Spleen (tissue), 11 donors: ENCODE data around the gene DNAJC2. TPM values are rescaled to one million over a fixed set of nuclear protein-coding genes. Genes with fewer than 3 reads are reported as not detected.

Experiments used
- DNase-seq: peaks from one replicate; pipeline ENCODE4 v3.0.0-alpha.2; 2020
- H3K27ac ChIP-seq, 8 donors: fragments of 200-600 bp; sonication (generic) in 7 of 8; 1 replicate in 4 of 8; 2 replicates in 4 of 8; pipeline versions ENCODE4 v1.5.0 to v1.8.0; 2016 to 2021; ENCODE audit warnings: inconsistent platforms in 4 of 8, mild to moderate bottlenecking in 4 of 8, moderate library complexity in 1 of 8
- H3K27me3 ChIP-seq, 7 donors: fragments of 200-600 bp; sonication (generic) in 6 of 7; replicated peaks in 1 of 7; 1 replicate in 4 of 7; 2 replicates in 3 of 7; pipeline versions ENCODE4 v1.5.0 to v1.8.0; 2016 to 2021; ENCODE audit warnings: inconsistent platforms in 3 of 7, mild to moderate bottlenecking in 1 of 7
- H3K36me3 ChIP-seq, 6 donors: fragments of 200-600 bp; sonication (generic) in 5 of 6; 1 replicate in 4 of 6; 2 replicates in 2 of 6; pipeline versions ENCODE4 v1.5.0 to v1.8.0; 2016 to 2021; ENCODE audit warnings: inconsistent platforms in 2 of 6
- H3K4me1 ChIP-seq, 6 donors: fragments of 200-600 bp; sonication (generic) in 5 of 6; 1 replicate in 3 of 6; 2 replicates in 3 of 6; pipeline versions ENCODE4 v1.5.0 to v1.8.0; 2016 to 2021; ENCODE audit warnings: inconsistent platforms in 3 of 6
- H3K4me3 ChIP-seq, 8 donors: fragments of 200-600 bp; sonication (generic) in 7 of 8; 1 replicate in 4 of 8; 2 replicates in 4 of 8; pipeline versions ENCODE4 v1.5.0 to v1.8.0; 2016 to 2021; ENCODE audit warnings: inconsistent platforms in 4 of 8, mild to moderate bottlenecking in 4 of 8, moderate library complexity in 2 of 8
- H3K9me3 ChIP-seq, 8 donors: fragments of 200-600 bp; sonication (generic) in 7 of 8; 1 replicate in 4 of 8; 2 replicates in 4 of 8; pipeline versions ENCODE4 v1.5.0 to v1.8.0; 2016 to 2021; ENCODE audit warnings: inconsistent platforms in 4 of 8
- CTCF ChIP-seq, 11 experiments: fragments of 200-600 bp in 7 of 11; fragments of 450-650 bp in 4 of 11; sonication (generic) in 4 of 11; IDR thresholded peaks in 8 of 11; conservative IDR thresholded peaks in 3 of 11; 1 replicate in 7 of 11; 2 replicates in 4 of 11; pipeline versions ENCODE4 v1.4.0 to v1.8.0; 2016 to 2021; ENCODE audit warnings: antibody characterized with exemption in 11 of 11, inconsistent platforms in 4 of 11, mild to moderate bottlenecking in 1 of 11
- POLR2A ChIP-seq, 3 donors: fragments of 450-650 bp; IDR thresholded peaks; one replicate each; pipeline ENCODE4 v1.5.1; 2017; ENCODE audit warnings: antibody characterized with exemption in 3 of 3, mild to moderate bottlenecking in 1 of 3
- POLR2AphosphoS5 ChIP-seq, 3 donors: sonication (generic); formaldehyde crosslinking; IDR thresholded peaks; one replicate each; pipeline ENCODE4 v1.5.1; 2017; ENCODE audit warnings: antibody characterized with exemption in 3 of 3
- WGBS, 5 donors: extraction: QIAGEN DNeasy Blood & Tissue Kit in 3 of 5; methylation state at CpG; one replicate each; pipeline versions ENCODE4 v1.1.5 to v1.1.7; 2013 to 2018; 5-methylcytosine and 5-hydroxymethylcytosine counted together
- intact Hi-C: fragments of 100-400 bp; cut with DNase I; formaldehyde crosslinking; loops from one replicate; pipeline ENCODE4 v1.15.0; 2023; ENCODE audit warnings: low total_unique reads
- polyA plus RNA-seq, 3 donors: library from polyadenylated mRNA; stranded (reverse); fragments of 200-250 nt; gene quantifications; one replicate each; pipeline ENCODE4 v1.2.1, GENCODE V29; 2013
- total RNA-seq, 7 donors: library from RNA; depleted of rRNA in 3 of 7; stranded (reverse); fragments of >200 nt in 3 of 7; fragmentation: NEBNext Ultra II Directional in 4 of 7; extraction: Animal tissue kit (Norgen Biotek cat#: 25700) in 4 of 7; gene quantifications; one replicate each; pipeline versions ENCODE4 v1.1.0 to v1.2.1, GENCODE V29; 2016 to 2021
- donor health status: healthy with polysubstance abuse.
- donor health status: DM: no; HTN: no; CAD: no; lungs with moderate emphysema.
- donor health status: DM: no; HTN: no; CAD: no.
- donor health status: Bipolar disorder and iron deficiency.
- donor health status: healthy.
- donor health status: DM: no; HTN: no; CAD: no.
- donor health status: DM: yes; HTN: yes; CAD: no.

Gene DNAJC2
- total and polyA plus RNA-seq, 10 donors: 17.3 to 31.7 (median 24.6) TPM

GRCh38 chr7:103341466-103341865 lies 3.1 kb downstream of the DNAJC2 start:
- Histone ChIP-seq H3K4me3 (no peak overlapping the region), H3K4me1 (peaks cover 12 to 69% (median 52%) of the 10 kb centered on the region in 6 donors), H3K36me3 (peaks cover 0 to 60% (median 49%) of the 10 kb centered on the region in 6 donors), H3K9me3 (no peaks in the 10 kb centered on the region), H3K27ac (no peak overlapping the region), H3K27me3 (no peaks in the 10 kb centered on the region)
- TF ChIP-seq CTCF (IDR thresholded peaks at IDR 0.05 in 8 of 11, conservative IDR thresholded peaks at IDR 0.05 in 3 of 11): no peak
- TF ChIP-seq POLR2A (IDR thresholded peaks at IDR 0.05): no peak
- no peak for TF ChIP-seq POLR2AphosphoS5 (IDR thresholded peaks at IDR 0.05)
- 83 to 89% (median 85%) methylated on average over 2 of the region's 2 CpGs for WGBS, 5 donors
- intact Hi-C loops: no loop called here
- DNase-seq: no peak

- Histone ChIP-seq H3K27me3 (no peaks in the 10 kb centered on the region), H3K4me3 (no peak overlapping the region), H3K9me3 (no peaks in the 10 kb centered on the region), H3K4me1 (peaks cover 12 to 45% (median 37%) of the 10 kb centered on the region in 6 donors), H3K36me3 (peaks cover 4 to 86% (median 70%) of the 10 kb centered on the region in 6 donors), H3K27ac (no peak overlapping the region)
- intact Hi-C loops: no loop called here
- WGBS, 5 donors: 94 to 100% (median 98%) methylated on average over 2 of the region's 2 CpGs
- DNase-seq: no peak
- no peak for TF ChIP-seq POLR2A (IDR thresholded peaks at IDR 0.05)
Measured at GRCh38 chr7:103338864-103339263, 5.7 kb downstream of the DNAJC2 start.

- no peaks in the 10 kb centered on the region for H3K9me3 ChIP-seq
- intact Hi-C loops: no loop called here
- H3K4me1 ChIP-seq: peaks cover 0 to 24% (median 17%) of the 10 kb centered on the region in 6 donors
- H3K36me3 ChIP-seq: peaks cover 4 to 99% (median 80%) of the 10 kb centered on the region in 6 donors
- DNase-seq: no peak
- H3K4me3 ChIP-seq: no peak overlapping the region
- H3K27ac ChIP-seq: no peak overlapping the region
- WGBS, 5 donors: 73 to 88% (median 84%) methylated on average over 2 of the region's 2 CpGs
- TF ChIP-seq POLR2AphosphoS5 (IDR thresholded peaks at IDR 0.05) (no peak), CTCF (IDR thresholded peaks at IDR 0.05 in 8 of 11, conservative IDR thresholded peaks at IDR 0.05 in 3 of 11) (no peak), POLR2A (IDR thresholded peaks at IDR 0.05) (no peak)
- H3K27me3 ChIP-seq: no peaks in the 10 kb centered on the region
Measured at GRCh38 chr7:103336761-103337160, 7.8 kb downstream of the DNAJC2 start.

GRCh38 chr7:103325744-103326143 lies 18.8 kb downstream of the DNAJC2 start:
- H3K4me3 ChIP-seq: no peak overlapping the region
- no peaks in the 10 kb centered on the region for H3K4me1 ChIP-seq
- peaks cover 0 to 94% (median 71%) of the 10 kb centered on the region in 6 donors for H3K36me3 ChIP-seq
- TF ChIP-seq POLR2AphosphoS5 (IDR thresholded peaks at IDR 0.05): no peak
- TF ChIP-seq CTCF (IDR thresholded peaks at IDR 0.05 in 8 of 11, conservative IDR thresholded peaks at IDR 0.05 in 3 of 11): no peak
- no peak for TF ChIP-seq POLR2A (IDR thresholded peaks at IDR 0.05)
- intact Hi-C loops: no loop called here
- H3K27ac ChIP-seq: no peak overlapping the region
- 86 to 92% (median 89%) methylated on average over 8 of the region's 8 CpGs for WGBS, 5 donors
- DNase-seq: no peak
- no peaks in the 10 kb centered on the region for H3K27me3 ChIP-seq
- H3K9me3 ChIP-seq: no peaks in the 10 kb centered on the region

GRCh38 chr7:103317009-103317408 lies 27.6 kb downstream of the DNAJC2 start:
- TF ChIP-seq POLR2A (IDR thresholded peaks at IDR 0.05) (no peak), CTCF (IDR thresholded peaks at IDR 0.05 in 8 of 11, conservative IDR thresholded peaks at IDR 0.05 in 3 of 11) (no peak), POLR2AphosphoS5 (IDR thresholded peaks at IDR 0.05) (no peak)
- intact Hi-C loops: no loop called here
- Histone ChIP-seq H3K27ac (peak overlapping the region in 1 of 8 donors; percentile 7), H3K9me3 (no peaks in the 10 kb centered on the region), H3K36me3 (peaks cover 11 to 100% (median 96%) of the 10 kb centered on the region in 6 donors), H3K4me1 (peaks cover 0 to 2% (median 0%) of the 10 kb centered on the region in 6 donors), H3K27me3 (no peaks in the 10 kb centered on the region), H3K4me3 (no peak overlapping the region)
- DNase-seq: no peak
